Measurements from ENCODE around the gene PLAGL1. TPM values are rescaled to one million over a fixed set of nuclear protein-coding genes. Genes with fewer than 3 reads are reported as not detected.

The PLAGL1 gene
- polyA plus RNA-seq, 2 of the 4 experiments (the other 2 are of a cell fraction): 4.7 to 8.2 TPM

DNA sequence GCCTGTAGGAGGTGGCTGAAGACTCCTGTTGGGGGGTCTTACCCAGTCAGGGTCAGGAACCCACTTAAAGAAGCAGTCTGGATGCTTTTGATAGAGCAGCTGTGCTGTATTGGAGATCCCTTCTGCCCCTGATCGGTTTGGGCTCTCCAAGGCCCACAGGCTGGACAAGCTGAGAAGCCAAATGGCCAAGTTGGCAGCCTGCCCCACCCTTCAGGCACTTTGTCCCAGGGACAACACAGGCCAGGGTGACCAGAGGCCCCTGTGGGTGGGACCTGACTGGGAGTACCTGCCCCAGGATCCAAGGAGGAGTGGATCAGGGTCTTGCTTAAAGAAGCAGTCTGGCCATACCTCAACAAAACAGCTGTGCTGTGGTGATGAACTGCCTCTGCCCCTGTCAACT lies 95.4 kb downstream of the PLAGL1 start:
- Histone ChIP-seq H3K4me3 (no peak overlapping the region), H3K4me1 (no peaks in the 10 kb centered on the region), H3K27ac (no peak overlapping the region), H3K9me3 (no peaks in the 10 kb centered on the region), H3K4me2 (no peak overlapping the region)
- FAIRE-seq (no peak), ATAC-seq (no peak), DNase-seq (ENCODE audit: low read depth in 1 of 2, low spot score in 1 of 2) (no peak)
- CTCF ChIA-PET: no interaction called here
- no peak for TF ChIP-seq BHLHE40 (IDR thresholded peaks at IDR 0.05; ENCODE audit: low read depth, low read length)
- no CpG with 5 or more reads among the region's 1 CpG for WGBS (ENCODE audit: missing lambda C conversion rate)
- POLR2A ChIA-PET: no interaction called here

DNA sequence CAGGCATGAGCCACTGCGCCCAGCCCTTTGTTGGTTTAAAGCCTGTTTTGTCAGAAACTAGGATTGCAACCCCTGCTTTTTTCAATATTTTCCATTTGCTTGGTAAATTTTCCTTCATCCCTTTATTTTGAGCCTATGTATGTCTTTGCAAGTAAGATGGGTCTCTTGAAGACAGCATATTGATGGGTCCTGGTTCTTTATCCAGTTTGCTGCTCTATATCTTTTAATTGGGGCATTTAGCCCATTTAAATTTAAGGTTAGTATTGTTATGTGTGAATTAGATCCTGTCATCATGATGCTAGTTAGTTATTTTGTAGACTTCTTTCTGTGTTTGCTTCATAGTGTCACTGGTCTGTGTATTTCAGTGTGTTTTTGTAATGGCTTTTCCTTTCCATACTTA lies 97.0 kb downstream of the PLAGL1 start:
- H3K9me3 ChIP-seq: no peaks in the 10 kb centered on the region
- ChIA-PET CTCF (no interaction called here), POLR2A (no interaction called here)
- H3K4me1 ChIP-seq: no peaks in the 10 kb centered on the region
- no peak for DNase-seq (ENCODE audit: low read depth in 1 of 2, low spot score in 1 of 2)
- 73% methylated on average over 1 of the region's 1 CpG for WGBS (ENCODE audit: missing lambda C conversion rate)
- H3K27ac ChIP-seq: no peak overlapping the region
- no peak overlapping the region for H3K4me2 ChIP-seq
- no peak for FAIRE-seq
- no peak overlapping the region for H3K4me3 ChIP-seq
- ATAC-seq: no peak
- TF ChIP-seq ZNF302 (CRISPR knock-in tag; IDR thresholded peaks at IDR 0.05) (no peak), NPAS2 (CRISPR knock-in tag; IDR thresholded peaks at IDR 0.05; ENCODE audit: borderline replicate concordance) (no peak), KDM1A (IDR thresholded peaks at IDR 0.05; ENCODE audit: low read depth) (no peak), GATA3 (IDR thresholded peaks at IDR 0.05; ENCODE audit: borderline replicate concordance) (no peak), CHD4 (IDR thresholded peaks at IDR 0.05; ENCODE audit: borderline replicate concordance) (no peak), MAZ (IDR thresholded peaks at IDR 0.05; ENCODE audit: borderline replicate concordance, low read depth, low read length) (no peak), TP53 (CRISPR knock-in tag; IDR thresholded peaks at IDR 0.05) (no peak), HOXB5 (CRISPR knock-in tag; IDR thresholded peaks at IDR 0.05) (no peak), ZFP36 (IDR thresholded peaks at IDR 0.05; ENCODE audit: borderline replicate concordance, partially characterized antibody) (no peak), ZSCAN20 (CRISPR knock-in tag; IDR thresholded peaks at IDR 0.05) (no peak)
- TF ChIP-seq, protein P1, sequence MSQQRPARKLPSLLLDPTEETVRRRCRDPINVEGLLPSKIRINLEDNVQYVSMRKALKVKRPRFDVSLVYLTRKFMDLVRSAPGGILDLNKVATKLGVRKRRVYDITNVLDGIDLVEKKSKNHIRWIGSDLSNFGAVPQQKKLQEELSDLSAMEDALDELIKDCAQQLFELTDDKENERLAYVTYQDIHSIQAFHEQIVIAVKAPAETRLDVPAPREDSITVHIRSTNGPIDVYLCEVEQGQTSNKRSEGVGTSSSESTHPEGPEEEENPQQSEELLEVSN (IDR thresholded peaks at IDR 0.05; ENCODE audit: borderline replicate concordance, low read depth): no peak
- TF ChIP-seq, protein P2, sequence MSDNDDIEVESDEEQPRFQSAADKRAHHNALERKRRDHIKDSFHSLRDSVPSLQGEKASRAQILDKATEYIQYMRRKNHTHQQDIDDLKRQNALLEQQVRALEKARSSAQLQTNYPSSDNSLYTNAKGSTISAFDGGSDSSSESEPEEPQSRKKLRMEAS (IDR thresholded peaks at IDR 0.05): no peak
- TF ChIP-seq, protein P3, sequence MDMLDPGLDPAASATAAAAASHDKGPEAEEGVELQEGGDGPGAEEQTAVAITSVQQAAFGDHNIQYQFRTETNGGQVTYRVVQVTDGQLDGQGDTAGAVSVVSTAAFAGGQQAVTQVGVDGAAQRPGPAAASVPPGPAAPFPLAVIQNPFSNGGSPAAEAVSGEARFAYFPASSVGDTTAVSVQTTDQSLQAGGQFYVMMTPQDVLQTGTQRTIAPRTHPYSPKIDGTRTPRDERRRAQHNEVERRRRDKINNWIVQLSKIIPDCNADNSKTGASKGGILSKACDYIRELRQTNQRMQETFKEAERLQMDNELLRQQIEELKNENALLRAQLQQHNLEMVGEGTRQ (IDR thresholded peaks at IDR 0.05): no peak

DNA sequence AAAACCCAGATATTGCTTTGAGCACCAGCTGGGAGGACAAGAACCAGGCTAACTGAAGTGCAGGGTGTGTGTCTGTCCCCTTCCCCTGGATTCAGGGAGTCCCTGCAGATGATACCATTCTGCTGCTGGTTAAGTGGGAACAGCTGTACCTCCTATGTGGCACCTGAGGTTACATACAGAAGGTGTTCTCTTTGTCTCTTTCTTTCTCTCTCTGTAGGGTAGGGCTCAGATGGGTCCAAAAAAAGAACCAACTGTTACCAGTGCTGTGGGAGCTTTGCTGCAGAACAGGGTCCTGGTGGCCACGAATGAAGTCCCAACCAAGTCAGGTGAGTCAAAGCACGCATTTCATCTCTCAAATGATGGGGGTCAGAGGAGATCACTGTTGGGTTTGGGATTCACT lies 105.2 kb downstream of the PLAGL1 start:
- Histone ChIP-seq H3K9me3 (no peaks in the 10 kb centered on the region), H3K27ac (no peak overlapping the region), H3K4me3 (no peak overlapping the region), H3K4me2 (no peak overlapping the region), H3K4me1 (no peaks in the 10 kb centered on the region)
- 31% methylated on average over 2 of the region's 2 CpGs for WGBS (ENCODE audit: missing lambda C conversion rate)
- TF ChIP-seq ZNF302 (CRISPR knock-in tag; IDR thresholded peaks at IDR 0.05) (no peak), HOXB5 (CRISPR knock-in tag; IDR thresholded peaks at IDR 0.05) (no peak), SREBF2 (IDR thresholded peaks at IDR 0.05) (no peak), HOXA7 (CRISPR knock-in tag; IDR thresholded peaks at IDR 0.05) (no peak), ZC3H11A (IDR thresholded peaks at IDR 0.05) (no peak)
- TF ChIP-seq, protein P3 (IDR thresholded peaks at IDR 0.05): no peak
- TF ChIP-seq, protein P4, sequence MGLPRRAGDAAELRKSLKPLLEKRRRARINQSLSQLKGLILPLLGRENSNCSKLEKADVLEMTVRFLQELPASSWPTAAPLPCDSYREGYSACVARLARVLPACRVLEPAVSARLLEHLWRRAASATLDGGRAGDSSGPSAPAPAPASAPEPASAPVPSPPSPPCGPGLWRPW (IDR thresholded peaks at IDR 0.05): no peak
- FAIRE-seq (no peak), ATAC-seq (no peak), DNase-seq (ENCODE audit: low read depth in 1 of 2, low spot score in 1 of 2) (no peak)
- POLR2A ChIA-PET: no interaction called here
- CTCF ChIA-PET: interaction anchor here (0.8 kb wide), 1 partner anchor 9 kb away, joined by 3 read pairs; no protein-coding TSS in a partner anchor

Measured in A549 (cell line).